ENCODE results near the gene PLCD3. TPM values are rescaled to one million over a fixed set of nuclear protein-coding genes. Genes with fewer than 3 reads are reported as not detected.

PLCD3 gene
- total and polyA plus RNA-seq, 8 donors, result 7.6 to 215 (median 42.1) TPM

GRCh38 chr17:45146890-45147580 lies 14.7 kb upstream of the PLCD3 start:
- H3K36me3 ChIP-seq, result no peaks in the 10 kb centered on the region
- H3K4me1 ChIP-seq, result peaks cover 46 to 63% (median 54%) of the 10 kb centered on the region in 4 donors
- H3K27ac ChIP-seq, result peak overlapping the region; percentile 96 to 99 (median 98)
- intact Hi-C loops (cut with DNase I; ENCODE audit: low total_unique reads), result no loop called here
- peak; percentile 71 to 92 for DNase-seq
- 5 to 7% (median 5%) methylated on average over 25 to 29 of the region's 29 CpGs for WGBS, 5 donors
- no peaks in the 10 kb centered on the region for H3K9me3 ChIP-seq
- no peaks in the 10 kb centered on the region for H3K27me3 ChIP-seq
- no peak for TF ChIP-seq EP300 (IDR thresholded peaks at IDR 0.05)
- no peak for TF ChIP-seq POLR2A (IDR thresholded peaks at IDR 0.05)
- peak; percentile 63 to 83 (median 80) for TF ChIP-seq POLR2AphosphoS5 (IDR thresholded peaks at IDR 0.05)
- TF ChIP-seq CTCF (IDR thresholded peaks at IDR 0.05), result no peak
- H3K4me3 ChIP-seq, result peak overlapping the region; percentile 64 to 92 (median 83)

- Histone ChIP-seq H3K4me3 (peak overlapping the region in 3 of 4 donors; percentile 64 to 92 (median 84)), H3K27me3 (no peaks in the 10 kb centered on the region), H3K36me3 (no peaks in the 10 kb centered on the region), H3K9me3 (no peaks in the 10 kb centered on the region), H3K27ac (peak overlapping the region; percentile 96 to 99 (median 98)), H3K4me1 (peaks cover 41 to 58% (median 49%) of the 10 kb centered on the region in 4 donors)
- 62 to 85% (median 72%) methylated on average over 4 of the region's 4 CpGs for WGBS, 5 donors
- no peak for TF ChIP-seq EP300 (IDR thresholded peaks at IDR 0.05)
- TF ChIP-seq CTCF (IDR thresholded peaks at IDR 0.05), result no peak
- TF ChIP-seq POLR2AphosphoS5 (IDR thresholded peaks at IDR 0.05), result no peak
- no peak for TF ChIP-seq POLR2A (IDR thresholded peaks at IDR 0.05)
- intact Hi-C loops (cut with DNase I; ENCODE audit: low total_unique reads), result no loop called here
- no peak for DNase-seq
Measured at GRCh38 chr17:45146592-45146889, 14.2 kb upstream of the PLCD3 start.

- no peak for TF ChIP-seq POLR2AphosphoS5 (IDR thresholded peaks at IDR 0.05)
- TF ChIP-seq CTCF (IDR thresholded peaks at IDR 0.05), result no peak
- no peak for TF ChIP-seq POLR2A (IDR thresholded peaks at IDR 0.05)
- no peak for TF ChIP-seq EP300 (IDR thresholded peaks at IDR 0.05)
- H3K4me1 ChIP-seq, result peaks cover 38 to 55% (median 45%) of the 10 kb centered on the region in 4 donors
- DNase-seq, result no peak
- no peak overlapping the region for H3K4me3 ChIP-seq
- H3K9me3 ChIP-seq, result no peaks in the 10 kb centered on the region
- no peaks in the 10 kb centered on the region for H3K27me3 ChIP-seq
- H3K27ac ChIP-seq, result peak overlapping the region; percentile 47 to 99 (median 98)
- WGBS, 5 donors, result 80 to 91% (median 86%) methylated on average over 10 of the region's 10 CpGs
- intact Hi-C loops (cut with DNase I; ENCODE audit: low total_unique reads), result no loop called here
- H3K36me3 ChIP-seq, result no peaks in the 10 kb centered on the region
Measured at GRCh38 chr17:45146166-45146565, 13.9 kb upstream of the PLCD3 start.

- Histone ChIP-seq H3K4me3 (peak overlapping the region; percentile 49 to 56 (median 52)), H3K9me3 (no peaks in the 10 kb centered on the region), H3K4me1 (peaks cover 30 to 45% (median 37%) of the 10 kb centered on the region in 4 donors), H3K27me3 (no peaks in the 10 kb centered on the region), H3K27ac (peak overlapping the region; percentile 86 to 99 (median 94)), H3K36me3 (no peaks in the 10 kb centered on the region)
- intact Hi-C loops (cut with DNase I; ENCODE audit: low total_unique reads), result no loop called here
- no peak for DNase-seq
- TF ChIP-seq EP300 (IDR thresholded peaks at IDR 0.05) (no peak), POLR2A (IDR thresholded peaks at IDR 0.05) (no peak), CTCF (IDR thresholded peaks at IDR 0.05) (no peak), POLR2AphosphoS5 (IDR thresholded peaks at IDR 0.05) (no peak)
- 55 to 74% (median 62%) methylated on average over 7 to 8 of the region's 8 CpGs for WGBS, 5 donors
Measured at GRCh38 chr17:45145035-45145389, 12.7 kb upstream of the PLCD3 start.
